Suprapubic skin (tissue), 4 donors: ENCODE measurements around the gene FSTL4.

Experiments
- EP300 ChIP-seq: sonication (generic); formaldehyde crosslinking; IDR thresholded peaks from one replicate; pipeline ENCODE4 v1.6.1; 2017; ENCODE audit warnings: antibody characterized with exemption
- POLR2A ChIP-seq, 2 donors: fragments of 450-650 bp; IDR thresholded peaks; one replicate each; pipeline ENCODE4 v1.6.1; 2017; ENCODE audit warnings: antibody characterized with exemption in 2 of 2, mild to moderate bottlenecking in 2 of 2, moderate library complexity in 2 of 2
- POLR2AphosphoS5 ChIP-seq, 3 donors: sonication (generic); formaldehyde crosslinking; IDR thresholded peaks; one replicate each; pipeline ENCODE4 v1.6.1; 2017; ENCODE audit warnings: antibody characterized with exemption in 3 of 3
- TF ChIP-seq, protein P1 (sequence below), 2 donors: fragments of 200-600 bp in 1 of 2; fragments of 450-650 bp in 1 of 2; sonication (generic) in 1 of 2; IDR thresholded peaks; one replicate each; pipeline ENCODE4 v1.5.1; 2016 to 2019; ENCODE audit warnings: antibody characterized with exemption in 2 of 2, mild to moderate bottlenecking in 1 of 2, moderate library complexity in 1 of 2

DNA sequence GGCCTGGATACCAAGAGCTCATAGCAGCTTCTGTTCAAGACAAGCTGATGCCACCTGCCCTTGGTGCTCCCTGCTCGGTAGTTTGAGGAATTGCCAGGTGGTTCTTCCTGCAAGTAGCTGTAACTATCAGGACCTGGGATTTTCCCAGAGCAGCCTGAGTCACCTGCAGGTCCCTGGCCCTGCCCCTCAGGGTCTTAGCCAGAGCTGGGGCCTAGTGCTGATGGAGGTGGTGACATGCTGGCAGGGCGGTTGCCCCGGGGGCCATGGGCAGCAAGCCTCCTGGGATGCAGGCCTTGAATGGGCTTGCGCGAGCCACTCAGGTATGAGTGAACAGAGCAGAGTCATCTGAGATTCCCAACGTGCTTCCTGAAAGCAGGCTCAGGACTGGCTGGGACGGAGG is 298.3 kb downstream of the FSTL4 start:
- TF ChIP-seq, protein P1, sequence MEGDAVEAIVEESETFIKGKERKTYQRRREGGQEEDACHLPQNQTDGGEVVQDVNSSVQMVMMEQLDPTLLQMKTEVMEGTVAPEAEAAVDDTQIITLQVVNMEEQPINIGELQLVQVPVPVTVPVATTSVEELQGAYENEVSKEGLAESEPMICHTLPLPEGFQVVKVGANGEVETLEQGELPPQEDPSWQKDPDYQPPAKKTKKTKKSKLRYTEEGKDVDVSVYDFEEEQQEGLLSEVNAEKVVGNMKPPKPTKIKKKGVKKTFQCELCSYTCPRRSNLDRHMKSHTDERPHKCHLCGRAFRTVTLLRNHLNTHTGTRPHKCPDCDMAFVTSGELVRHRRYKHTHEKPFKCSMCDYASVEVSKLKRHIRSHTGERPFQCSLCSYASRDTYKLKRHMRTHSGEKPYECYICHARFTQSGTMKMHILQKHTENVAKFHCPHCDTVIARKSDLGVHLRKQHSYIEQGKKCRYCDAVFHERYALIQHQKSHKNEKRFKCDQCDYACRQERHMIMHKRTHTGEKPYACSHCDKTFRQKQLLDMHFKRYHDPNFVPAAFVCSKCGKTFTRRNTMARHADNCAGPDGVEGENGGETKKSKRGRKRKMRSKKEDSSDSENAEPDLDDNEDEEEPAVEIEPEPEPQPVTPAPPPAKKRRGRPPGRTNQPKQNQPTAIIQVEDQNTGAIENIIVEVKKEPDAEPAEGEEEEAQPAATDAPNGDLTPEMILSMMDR (IDR thresholded peaks at IDR 0.05), result no peak
- TF ChIP-seq POLR2A (IDR thresholded peaks at IDR 0.05), result no peak
- no peak for TF ChIP-seq POLR2AphosphoS5 (IDR thresholded peaks at IDR 0.05)
- no peak for TF ChIP-seq EP300
